IMR-90 (cell line): ENCODE data around the gene SMAD2.

ENCODE experiments used
- CEBPB ChIP-seq: IDR thresholded peaks from 2 replicates; pipeline ENCODE4 v1.6.1; 2012; ENCODE audit warnings: low read depth, low read length, improper control_type of control experiment
- FOS ChIP-seq: fragments of 150-350 bp; IDR thresholded peaks from 2 replicates; pipeline ENCODE4 v1.6.1; 2016; ENCODE audit warnings: low read depth, low read length
- MXI1 ChIP-seq: IDR thresholded peaks from 2 replicates; pipeline ENCODE4 v1.6.1; 2012; ENCODE audit warnings: low read depth, mild to moderate bottlenecking, low read length, moderate library complexity, borderline replicate concordance
- NFE2L2 ChIP-seq: fragments of 150-350 bp; IDR thresholded peaks from 2 replicates; pipeline ENCODE4 v1.6.1; 2016; ENCODE audit warnings: low read depth, mild to moderate bottlenecking, low read length
- POLR2A ChIP-seq: IDR thresholded peaks from 2 replicates; pipeline ENCODE4 v1.6.1; 2012; ENCODE audit warnings: mild to moderate bottlenecking, low read depth, low read length
- RAD21 ChIP-seq: IDR thresholded peaks from 2 replicates; pipeline ENCODE4 v1.6.1; 2012; ENCODE audit warnings: low read length, improper control_type of control experiment
- RCOR1 ChIP-seq: IDR thresholded peaks from 2 replicates; pipeline ENCODE4 v1.6.1; 2012; ENCODE audit warnings: mild to moderate bottlenecking, low read length, improper control_type of control experiment; ENCODE audit not compliant: insufficient replicate concordance
- RFX5 ChIP-seq: IDR thresholded peaks from 2 replicates; pipeline ENCODE4 v1.8.0; 2012; ENCODE audit warnings: low read depth, mild to moderate bottlenecking, low read length, moderate library complexity
- SMC3 ChIP-seq: fragments of 150-350 bp; IDR thresholded peaks from 2 replicates; pipeline ENCODE4 v1.6.1; 2016; ENCODE audit warnings: low read depth, mild to moderate bottlenecking, antibody characterized with exemption, low read length, moderate library complexity
- TF ChIP-seq, protein P1 (sequence below): fragments of 150-350 bp; IDR thresholded peaks from 2 replicates; pipeline ENCODE4 v1.6.1; 2017; ENCODE audit warnings: mild to moderate bottlenecking, antibody characterized with exemption, low read length, low read depth
- TF ChIP-seq, protein P2 (sequence below): conservative IDR thresholded peaks from 2 replicates; pipeline ENCODE4 v1.5.1; 2012; ENCODE audit warnings: mild to moderate bottlenecking, low read depth, low read length, improper control_type of control experiment

DNA sequence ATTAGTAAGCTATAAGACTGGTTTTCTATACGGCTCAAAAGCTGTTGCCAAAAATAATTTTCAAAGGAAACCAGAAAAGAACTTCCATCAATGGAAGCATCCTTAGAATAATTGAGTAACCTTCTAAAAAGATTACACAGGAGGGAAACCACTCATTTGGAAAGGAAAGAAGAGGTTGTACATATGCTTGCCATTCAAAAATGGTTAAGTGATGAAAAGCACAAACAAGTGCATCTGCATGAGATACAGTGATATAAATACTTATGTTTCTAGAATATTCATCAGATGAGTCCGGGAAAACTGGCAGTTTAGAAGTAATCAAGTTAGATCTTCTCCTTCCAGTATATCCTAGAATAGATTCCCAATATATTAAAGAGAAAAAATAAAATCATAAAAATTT, 20.1 kb upstream of the SMAD2 start:
- TF ChIP-seq, protein P1, sequence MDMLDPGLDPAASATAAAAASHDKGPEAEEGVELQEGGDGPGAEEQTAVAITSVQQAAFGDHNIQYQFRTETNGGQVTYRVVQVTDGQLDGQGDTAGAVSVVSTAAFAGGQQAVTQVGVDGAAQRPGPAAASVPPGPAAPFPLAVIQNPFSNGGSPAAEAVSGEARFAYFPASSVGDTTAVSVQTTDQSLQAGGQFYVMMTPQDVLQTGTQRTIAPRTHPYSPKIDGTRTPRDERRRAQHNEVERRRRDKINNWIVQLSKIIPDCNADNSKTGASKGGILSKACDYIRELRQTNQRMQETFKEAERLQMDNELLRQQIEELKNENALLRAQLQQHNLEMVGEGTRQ = no peak
- no peak for TF ChIP-seq POLR2A
- TF ChIP-seq, protein P2, sequence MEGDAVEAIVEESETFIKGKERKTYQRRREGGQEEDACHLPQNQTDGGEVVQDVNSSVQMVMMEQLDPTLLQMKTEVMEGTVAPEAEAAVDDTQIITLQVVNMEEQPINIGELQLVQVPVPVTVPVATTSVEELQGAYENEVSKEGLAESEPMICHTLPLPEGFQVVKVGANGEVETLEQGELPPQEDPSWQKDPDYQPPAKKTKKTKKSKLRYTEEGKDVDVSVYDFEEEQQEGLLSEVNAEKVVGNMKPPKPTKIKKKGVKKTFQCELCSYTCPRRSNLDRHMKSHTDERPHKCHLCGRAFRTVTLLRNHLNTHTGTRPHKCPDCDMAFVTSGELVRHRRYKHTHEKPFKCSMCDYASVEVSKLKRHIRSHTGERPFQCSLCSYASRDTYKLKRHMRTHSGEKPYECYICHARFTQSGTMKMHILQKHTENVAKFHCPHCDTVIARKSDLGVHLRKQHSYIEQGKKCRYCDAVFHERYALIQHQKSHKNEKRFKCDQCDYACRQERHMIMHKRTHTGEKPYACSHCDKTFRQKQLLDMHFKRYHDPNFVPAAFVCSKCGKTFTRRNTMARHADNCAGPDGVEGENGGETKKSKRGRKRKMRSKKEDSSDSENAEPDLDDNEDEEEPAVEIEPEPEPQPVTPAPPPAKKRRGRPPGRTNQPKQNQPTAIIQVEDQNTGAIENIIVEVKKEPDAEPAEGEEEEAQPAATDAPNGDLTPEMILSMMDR = no peak
- TF ChIP-seq RFX5 = no peak
- TF ChIP-seq CEBPB = no peak
- no peak for TF ChIP-seq RAD21
- no peak for TF ChIP-seq SMC3
- TF ChIP-seq RCOR1 = no peak
- TF ChIP-seq MXI1 = no peak
- TF ChIP-seq NFE2L2 = no peak
- no peak for TF ChIP-seq FOS
